Measurements from ENCODE around the gene ADAMTS18. TPM values are rescaled to one million over a fixed set of nuclear protein-coding genes. Genes with fewer than 3 reads are reported as not detected.
"Not testable (repeated sequence)": the region's sequence is repeated elsewhere in the genome, so short reads cannot be mapped to it uniquely, and the experiment has no call there.

The ADAMTS18 gene
- total RNA-seq, 1 donor from 2014 or later = not detected

DNA sequence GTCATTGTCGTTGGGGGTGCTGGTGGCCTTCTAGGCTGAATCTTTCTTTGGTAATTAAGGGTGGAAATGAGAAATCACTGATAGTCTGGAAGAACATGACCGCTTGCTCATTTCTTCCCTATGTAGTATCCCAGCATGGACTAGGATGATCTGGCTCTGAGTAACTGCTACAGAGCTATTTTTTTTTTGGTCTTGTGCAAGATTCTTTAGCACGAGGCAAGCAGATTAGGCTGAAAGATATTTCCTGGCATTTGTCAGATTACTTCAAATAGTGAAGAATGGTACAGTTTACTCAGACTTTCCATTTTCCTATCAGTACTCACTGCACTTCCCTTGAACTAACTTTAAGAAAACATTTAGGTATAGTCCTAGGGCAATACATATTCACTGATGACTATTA, 146.6 kb downstream of the ADAMTS18 start:
- no peak overlapping the region for H3K27ac ChIP-seq (replicated peaks)
- intact Hi-C loops (cut with micrococcal nuclease) = no loop called here

GRCh38 chr16:77285676-77286075, 149.2 kb downstream of the ADAMTS18 start:
- DNase-seq = no peak
- Histone ChIP-seq H3K4me1 (no peaks in the 10 kb centered on the region), H3K9me3 (replicated peaks) (no peaks in the 10 kb centered on the region), H3K27me3 (ENCODE audit: low read depth) (no peaks in the 10 kb centered on the region), H3K36me3 (no peaks in the 10 kb centered on the region), H3K4me3 (no peak overlapping the region), H3K27ac (replicated peaks) (no peak overlapping the region)
- TF ChIP-seq, protein P1, sequence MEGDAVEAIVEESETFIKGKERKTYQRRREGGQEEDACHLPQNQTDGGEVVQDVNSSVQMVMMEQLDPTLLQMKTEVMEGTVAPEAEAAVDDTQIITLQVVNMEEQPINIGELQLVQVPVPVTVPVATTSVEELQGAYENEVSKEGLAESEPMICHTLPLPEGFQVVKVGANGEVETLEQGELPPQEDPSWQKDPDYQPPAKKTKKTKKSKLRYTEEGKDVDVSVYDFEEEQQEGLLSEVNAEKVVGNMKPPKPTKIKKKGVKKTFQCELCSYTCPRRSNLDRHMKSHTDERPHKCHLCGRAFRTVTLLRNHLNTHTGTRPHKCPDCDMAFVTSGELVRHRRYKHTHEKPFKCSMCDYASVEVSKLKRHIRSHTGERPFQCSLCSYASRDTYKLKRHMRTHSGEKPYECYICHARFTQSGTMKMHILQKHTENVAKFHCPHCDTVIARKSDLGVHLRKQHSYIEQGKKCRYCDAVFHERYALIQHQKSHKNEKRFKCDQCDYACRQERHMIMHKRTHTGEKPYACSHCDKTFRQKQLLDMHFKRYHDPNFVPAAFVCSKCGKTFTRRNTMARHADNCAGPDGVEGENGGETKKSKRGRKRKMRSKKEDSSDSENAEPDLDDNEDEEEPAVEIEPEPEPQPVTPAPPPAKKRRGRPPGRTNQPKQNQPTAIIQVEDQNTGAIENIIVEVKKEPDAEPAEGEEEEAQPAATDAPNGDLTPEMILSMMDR (IDR thresholded peaks at IDR 0.05; ENCODE audit: borderline replicate concordance) = no peak
- intact Hi-C loops (cut with micrococcal nuclease) = no loop called here

More for the DNA sequence above, 146.6 kb downstream of the ADAMTS18 start:
- H3K9me3 ChIP-seq (replicated peaks) = no peaks in the 10 kb centered on the region
- H3K27me3 ChIP-seq (ENCODE audit: low read depth) = no peaks in the 10 kb centered on the region
- no peak for DNase-seq
- H3K4me1 ChIP-seq = no peaks in the 10 kb centered on the region
- no peaks in the 10 kb centered on the region for H3K36me3 ChIP-seq
- TF ChIP-seq, protein P1 (IDR thresholded peaks at IDR 0.05; ENCODE audit: borderline replicate concordance) = no peak
- H3K4me3 ChIP-seq = no peak overlapping the region

- TF ChIP-seq, protein P1 (IDR thresholded peaks at IDR 0.05; ENCODE audit: borderline replicate concordance) = no peak
- intact Hi-C loops (cut with micrococcal nuclease) = no loop called here
- Histone ChIP-seq H3K4me1 (no peaks in the 10 kb centered on the region), H3K36me3 (no peaks in the 10 kb centered on the region), H3K27me3 (ENCODE audit: low read depth) (no peaks in the 10 kb centered on the region), H3K27ac (replicated peaks) (no peak overlapping the region), H3K9me3 (replicated peaks) (no peaks in the 10 kb centered on the region), H3K4me3 (no peak overlapping the region)
- no peak for DNase-seq
Observed at GRCh38 chr16:77282345-77282744, 152.5 kb downstream of the ADAMTS18 start.

GRCh38 chr16:77279316-77279715, 155.5 kb downstream of the ADAMTS18 start:
- H3K36me3 ChIP-seq; H3K4me1 ChIP-seq; H3K4me3 ChIP-seq; H3K9me3 ChIP-seq (replicated peaks); DNase-seq; H3K27ac ChIP-seq (replicated peaks); intact Hi-C loops (cut with micrococcal nuclease): not testable (repeated sequence)
- peaks cover 11% of the 10 kb centered on the region for H3K27me3 ChIP-seq (ENCODE audit: low read depth)

DNA sequence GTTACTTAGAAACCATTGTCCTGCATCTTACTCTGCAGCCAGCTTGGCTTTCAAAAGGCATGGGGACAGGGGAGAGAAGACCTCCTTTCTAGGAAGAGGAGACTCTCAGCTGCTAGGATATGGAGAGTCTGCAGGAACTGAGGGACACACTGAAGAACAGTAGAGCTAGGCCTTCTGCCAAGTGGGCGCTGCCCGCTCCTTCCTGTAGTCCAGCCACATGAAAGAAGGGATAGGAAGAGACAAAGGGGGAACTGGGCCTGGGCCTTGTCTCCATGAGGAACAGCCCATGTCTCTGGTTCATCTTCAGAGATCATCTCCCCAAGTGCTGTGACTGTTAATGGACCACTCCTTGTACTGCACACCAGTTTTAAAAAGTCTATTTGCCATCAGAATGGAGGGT, 157.3 kb downstream of the ADAMTS18 start:
- no peak overlapping the region for H3K4me3 ChIP-seq
- no peaks in the 10 kb centered on the region for H3K36me3 ChIP-seq
- TF ChIP-seq, protein P1 (IDR thresholded peaks at IDR 0.05; ENCODE audit: borderline replicate concordance) = no peak
- H3K4me1 ChIP-seq = no peaks in the 10 kb centered on the region
- intact Hi-C loops (cut with micrococcal nuclease) = no loop called here
- H3K27me3 ChIP-seq (ENCODE audit: low read depth) = peaks cover 15% of the 10 kb centered on the region
- H3K9me3 ChIP-seq (replicated peaks) = no peaks in the 10 kb centered on the region
- no peak for DNase-seq
- H3K27ac ChIP-seq (replicated peaks) = no peak overlapping the region

GRCh38 chr16:77277141-77277540, 157.7 kb downstream of the ADAMTS18 start:
- Histone ChIP-seq H3K4me3 (no peak overlapping the region), H3K27ac (replicated peaks) (no peak overlapping the region), H3K9me3 (replicated peaks) (no peaks in the 10 kb centered on the region), H3K27me3 (ENCODE audit: low read depth) (peaks cover 15% of the 10 kb centered on the region), H3K4me1 (no peaks in the 10 kb centered on the region), H3K36me3 (no peaks in the 10 kb centered on the region)
- intact Hi-C loops (cut with micrococcal nuclease) = no loop called here
- no peak for DNase-seq
- TF ChIP-seq, protein P1 (IDR thresholded peaks at IDR 0.05; ENCODE audit: borderline replicate concordance) = no peak

All from left ventricle myocardium inferior (tissue), 1 donor.